Non-pigmented ciliary epithelial cell (primary cell): ENCODE data around the gene TGFBR2.

Source experiments
- DNase-seq: peaks from one replicate; pipeline ENCODE4 v3.0.0-alpha.2; 2010; ENCODE audit warnings: low read depth

Gene TGFBR2

DNA sequence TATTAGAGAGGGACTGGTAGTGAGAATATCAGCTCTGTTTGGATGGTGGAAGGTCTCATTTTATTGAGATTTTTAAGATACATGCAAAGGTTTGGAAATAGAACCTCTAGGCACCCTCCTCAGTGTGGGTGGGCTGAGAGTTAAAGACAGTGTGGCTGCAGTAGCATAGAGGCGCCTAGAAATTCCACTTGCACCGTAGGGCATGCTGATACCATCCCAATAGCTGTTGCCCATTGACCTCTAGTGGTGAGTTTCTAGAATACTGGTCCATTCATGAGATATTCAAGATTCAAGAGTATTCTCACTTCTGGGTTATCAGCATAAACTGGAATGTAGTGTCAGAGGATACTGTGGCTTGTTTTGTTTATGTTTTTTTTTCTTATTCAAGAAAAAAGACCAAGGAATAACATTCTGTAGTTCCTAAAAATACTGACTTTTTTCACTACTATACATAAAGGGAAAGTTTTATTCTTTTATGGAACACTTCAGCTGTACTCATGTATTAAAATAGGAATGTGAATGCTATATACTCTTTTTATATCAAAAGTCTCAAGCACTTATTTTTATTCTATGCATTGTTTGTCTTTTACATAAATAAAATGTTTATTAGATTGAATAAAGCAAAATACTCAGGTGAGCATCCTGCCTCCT, 87.2 kb downstream of the TGFBR2 start:
- peak; percentile 44 for DNase-seq

DNA sequence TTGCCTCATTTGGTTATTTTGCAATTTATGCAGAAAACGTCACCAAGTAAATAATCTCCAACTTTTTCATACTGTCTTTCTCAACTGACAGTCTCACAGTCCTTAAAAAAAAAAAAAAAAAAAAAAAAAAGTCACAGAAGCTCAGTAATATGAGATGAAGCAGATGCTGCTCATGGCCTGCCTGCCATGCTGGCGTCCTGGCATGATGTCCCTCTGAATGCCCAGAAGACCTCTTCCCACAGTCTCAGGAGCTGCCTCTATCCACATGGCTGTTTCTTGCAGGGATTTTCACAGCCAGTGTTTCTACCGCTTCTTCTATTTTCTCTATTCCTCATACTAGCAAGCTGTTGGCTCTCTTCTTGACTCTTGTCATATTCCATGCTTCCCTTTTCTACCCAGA, 87.7 kb downstream of the TGFBR2 start:
- no peak for DNase-seq

DNA sequence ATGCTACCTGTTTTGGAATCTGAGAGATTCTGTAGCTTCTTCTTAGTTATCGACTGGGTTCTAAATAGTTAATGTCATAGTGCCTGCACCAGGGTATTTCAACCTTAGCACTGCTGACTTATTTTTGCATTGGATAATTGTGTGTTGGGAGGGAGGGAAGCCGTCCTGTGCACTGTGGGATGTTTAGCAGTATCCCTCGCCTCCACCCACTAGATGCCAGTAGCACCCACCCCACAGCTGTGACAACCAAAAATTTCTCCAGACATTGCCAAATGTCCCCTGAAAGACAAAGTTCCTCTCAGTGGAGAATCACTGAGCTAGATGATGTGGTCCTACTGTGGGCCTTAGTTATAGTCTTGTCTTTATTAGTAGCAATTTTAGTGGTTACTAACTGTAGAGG, 88.3 kb downstream of the TGFBR2 start:
- DNase-seq: no peak

GRCh38 chr3:30695302-30696061, 89.1 kb downstream of the TGFBR2 start:
- DNase-seq: no peak

DNA sequence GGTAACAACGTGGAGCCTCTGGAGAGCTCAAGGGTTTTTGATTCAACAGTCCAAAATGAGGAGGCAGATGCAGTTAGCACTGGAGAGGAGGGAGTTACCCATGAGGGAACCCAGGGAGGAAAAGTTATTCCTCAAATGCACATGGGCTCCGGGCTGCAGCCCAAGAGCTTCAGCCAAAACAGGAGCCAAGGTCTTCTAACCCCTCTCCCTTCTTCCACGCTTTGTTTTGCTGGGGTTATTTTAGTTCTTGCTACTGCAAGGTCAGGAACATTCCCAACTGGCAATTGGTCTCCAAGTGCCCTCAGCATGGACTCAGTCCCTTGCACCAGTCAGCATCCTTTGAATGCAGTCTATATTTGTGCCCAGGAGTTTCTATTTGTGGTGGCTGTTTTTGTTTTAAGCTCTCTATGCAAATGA, 90.0 kb downstream of the TGFBR2 start:
- no peak for DNase-seq

DNA sequence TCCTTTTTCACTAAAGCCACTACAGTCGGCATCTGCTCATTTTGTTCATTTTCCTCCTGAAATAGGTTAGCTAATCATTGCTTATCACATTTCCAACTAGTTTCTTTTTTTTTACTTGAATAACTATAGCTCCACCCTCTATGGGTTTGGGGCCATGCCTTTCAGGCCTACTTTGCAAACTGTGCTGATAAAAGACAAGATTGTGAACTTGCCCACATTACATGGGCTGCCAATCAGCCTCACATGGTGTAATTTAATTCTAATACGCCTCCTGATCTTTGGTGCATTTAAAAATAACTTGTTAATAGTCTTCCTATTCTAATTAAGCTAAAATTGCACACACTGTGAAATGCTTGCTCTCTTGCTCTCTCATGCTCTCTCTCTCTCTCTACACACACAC, 90.5 kb downstream of the TGFBR2 start:
- DNase-seq: no peak

- no peak for DNase-seq
Observed at GRCh38 chr3:30698549-30698948, 92.1 kb downstream of the TGFBR2 start.

- no peak for DNase-seq
Observed at GRCh38 chr3:30699927-30700326, 93.5 kb downstream of the TGFBR2 start.

- no peak for DNase-seq
Observed at GRCh38 chr3:30700702-30701321, 94.4 kb downstream of the TGFBR2 start.

DNA sequence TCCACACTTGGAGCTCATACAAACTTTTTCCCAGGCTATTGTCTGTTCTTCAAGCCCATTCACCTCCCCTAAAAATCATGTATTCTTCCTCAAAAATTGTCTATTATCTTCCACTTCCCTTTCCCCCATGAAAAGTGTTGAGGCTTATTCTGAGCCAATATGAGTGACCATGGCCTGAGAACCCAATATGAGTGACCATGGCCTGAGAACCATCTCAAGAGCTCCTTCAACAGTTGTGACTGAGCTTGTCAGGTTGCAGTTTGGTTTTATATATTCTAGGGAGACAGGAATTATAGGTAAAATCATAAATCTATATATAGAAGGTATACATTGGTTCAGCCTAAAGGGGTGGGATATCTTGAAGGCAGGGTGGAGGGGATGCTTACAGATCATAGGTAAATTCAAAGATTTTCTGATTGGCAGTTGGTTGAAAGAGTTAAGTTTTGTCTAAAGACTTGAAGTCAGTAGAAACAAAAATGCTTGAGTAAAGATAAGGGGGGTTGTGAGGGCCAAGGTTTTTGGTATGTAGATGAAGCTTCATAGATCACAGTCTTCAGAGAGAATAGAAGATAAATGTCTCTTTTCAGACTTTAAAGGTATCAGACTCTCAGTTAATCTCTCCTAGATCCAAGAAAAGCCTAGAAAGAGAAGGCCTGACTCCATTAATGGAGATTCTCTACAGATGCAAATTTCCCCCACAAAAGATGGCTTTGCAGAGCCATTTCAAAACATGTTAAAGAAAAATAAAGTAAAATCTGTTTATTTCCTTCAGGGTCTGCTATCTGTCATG, 95.8 kb downstream of the TGFBR2 start:
- no peak for DNase-seq

DNA sequence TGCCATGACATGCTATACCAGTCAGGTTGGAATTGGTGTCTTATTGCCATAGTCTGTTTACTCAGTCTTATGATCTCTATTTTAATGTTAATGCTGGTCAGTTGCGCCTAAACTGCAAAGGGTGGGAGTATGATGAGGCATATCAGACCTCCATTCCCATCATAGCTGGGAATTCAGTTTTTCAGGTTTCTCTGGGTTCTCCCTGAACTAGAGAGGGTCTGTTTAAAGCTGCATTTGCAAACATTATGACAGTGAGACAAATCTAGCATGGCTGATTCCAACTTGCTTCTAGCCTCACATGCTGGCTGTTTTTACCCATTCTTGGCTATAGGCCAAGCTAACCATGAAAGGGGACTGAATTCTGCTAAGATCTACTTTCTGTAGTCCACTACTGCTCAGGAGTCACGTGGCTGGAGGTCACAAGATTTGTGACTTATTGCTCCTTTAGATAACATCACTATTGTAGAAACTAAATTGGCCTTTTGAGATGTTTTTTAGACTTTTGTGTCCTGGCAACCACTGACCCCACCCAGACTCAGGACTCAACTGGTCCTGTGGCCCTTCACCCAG, 96.5 kb downstream of the TGFBR2 start:
- no peak for DNase-seq

GRCh38 chr3:30704931-30705890, 98.8 kb downstream of the TGFBR2 start:
- no peak for DNase-seq

- no peak for DNase-seq
Observed at GRCh38 chr3:30707825-30708224, 101.4 kb downstream of the TGFBR2 start.

- DNase-seq: no peak
Observed at GRCh38 chr3:30708472-30708871, 102.1 kb downstream of the TGFBR2 start.

- DNase-seq: no peak
Observed at GRCh38 chr3:30710017-30710416, 103.6 kb downstream of the TGFBR2 start.

DNA sequence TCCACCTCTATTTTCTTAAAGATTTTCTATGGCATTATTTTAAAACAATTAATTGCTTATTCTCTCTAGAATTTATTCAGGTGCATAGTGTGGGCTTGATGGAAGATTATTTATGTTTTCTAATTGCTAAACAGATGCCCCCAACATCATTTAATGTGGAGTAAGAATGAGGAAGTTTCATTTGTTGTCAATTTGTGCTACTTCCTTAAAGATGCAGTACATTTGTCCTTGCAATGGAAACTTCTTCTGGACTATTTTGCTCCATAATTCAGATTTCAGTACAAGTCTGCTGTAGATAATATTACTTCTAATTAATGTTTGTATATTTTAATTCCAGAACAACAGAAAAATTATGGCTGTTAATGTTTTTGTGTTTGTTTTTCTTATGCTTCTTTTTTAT, 104.8 kb downstream of the TGFBR2 start:
- DNase-seq: no peak

DNA sequence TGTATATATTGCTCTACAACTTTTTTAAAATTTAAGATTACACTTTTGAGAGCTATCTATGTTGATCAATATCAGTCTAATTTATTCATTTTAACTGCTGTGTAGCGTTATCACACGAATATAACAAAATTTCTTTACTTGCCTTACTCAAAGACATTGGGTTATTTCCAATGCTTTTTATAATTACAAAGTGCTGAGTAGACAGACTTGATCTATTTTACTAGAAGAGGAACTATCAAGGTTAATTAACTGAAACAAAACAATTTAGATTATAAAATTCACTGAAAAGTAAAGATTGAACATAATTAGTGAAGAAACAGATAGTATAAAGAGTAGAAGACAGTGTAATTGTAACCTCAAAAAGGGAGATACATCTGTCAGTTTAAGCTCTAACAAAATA, 105.5 kb downstream of the TGFBR2 start:
- DNase-seq: no peak

DNA sequence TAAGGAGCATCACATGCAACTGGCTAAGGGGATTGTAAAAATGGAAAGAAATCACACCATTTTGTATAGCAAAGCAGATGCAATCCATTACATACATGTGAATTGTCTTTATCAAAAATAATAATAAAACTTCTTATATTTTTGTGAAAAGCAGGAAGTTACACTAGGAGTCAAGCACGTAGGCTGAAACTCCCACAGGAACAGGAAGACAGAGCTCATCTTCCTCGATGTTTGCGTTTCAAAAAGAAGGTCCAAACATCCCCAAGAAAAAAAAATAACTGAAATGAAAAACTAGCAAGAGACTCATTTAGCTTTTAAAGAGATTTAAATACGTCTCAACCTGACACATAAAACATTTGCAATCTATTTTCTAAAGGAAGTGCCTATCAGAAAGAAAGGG, 106.6 kb downstream of the TGFBR2 start:
- no peak for DNase-seq

DNA sequence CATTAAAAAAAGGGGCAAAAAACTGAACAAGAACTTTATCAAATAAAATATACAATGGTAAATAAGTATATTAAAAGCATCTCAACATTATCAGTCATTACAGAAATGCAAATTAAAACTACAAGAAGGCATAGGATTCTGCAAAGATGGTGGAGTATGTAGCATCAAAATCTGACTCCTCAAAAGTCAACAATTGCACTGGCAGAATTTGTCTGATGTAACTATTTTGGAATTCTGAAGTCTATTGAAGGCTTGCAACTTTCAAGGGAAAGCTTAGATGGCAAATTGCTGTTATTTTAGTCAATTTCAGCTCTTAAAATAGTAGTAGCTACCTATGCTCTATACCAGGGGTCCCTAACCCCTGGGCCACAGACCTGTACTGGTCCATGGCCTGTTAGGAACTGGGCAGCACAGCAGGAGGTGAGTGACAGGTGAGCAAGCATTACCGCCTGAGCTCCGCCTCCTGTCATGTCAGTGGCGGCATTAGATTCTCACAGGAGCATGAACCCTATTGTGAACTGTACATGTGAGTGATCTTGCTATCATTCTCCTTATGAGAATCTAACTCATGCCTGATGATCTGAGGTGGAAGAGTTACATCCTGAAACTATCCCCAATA, 107.6 kb downstream of the TGFBR2 start:
- no peak for DNase-seq

DNA sequence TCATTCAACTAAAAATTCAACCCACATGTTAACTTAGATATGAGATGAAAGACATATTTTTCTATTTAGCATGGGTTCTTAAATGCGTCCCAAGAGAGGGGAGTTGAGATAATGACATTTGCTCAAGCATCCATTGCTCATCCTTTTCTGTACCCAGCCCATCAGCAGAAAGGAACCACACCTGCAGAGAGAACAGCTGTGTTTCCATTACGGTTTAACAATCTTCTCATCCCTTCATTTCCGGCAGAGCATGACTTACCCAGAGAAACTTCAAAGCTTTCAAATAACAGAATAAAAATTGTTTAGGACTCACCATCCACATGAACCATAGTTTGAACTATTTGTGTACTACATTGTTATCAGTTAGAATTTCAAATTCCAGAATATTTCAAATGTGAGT, 113.1 kb downstream of the TGFBR2 start:
- DNase-seq: no peak
